ENCODE measurements around the gene PPP1R36. TPM values are rescaled to one million over a fixed set of nuclear protein-coding genes. Genes with fewer than 3 reads are reported as not detected.
"Not testable (repeated sequence)": the region's sequence is repeated elsewhere in the genome, so short reads cannot be mapped to it uniquely, and the experiment has no call there.

The PPP1R36 gene
- total and polyA plus RNA-seq, 2 experiments from 2014 or later, result 0.23 TPM; not detected in 1

GRCh38 chr14:64614805-64615391, 65.1 kb downstream of the PPP1R36 start:
- Histone ChIP-seq H3K27ac (no peak overlapping the region), H2AFZ (no peak overlapping the region), H3K9me3 (ENCODE audit: low read depth) (no peaks in the 10 kb centered on the region), H3K36me3 (replicated peaks; ENCODE audit: insufficient read depth, low read depth) (no peaks in the 10 kb centered on the region), H3K4me1 (ENCODE audit: insufficient read depth) (peaks cover 20% of the 10 kb centered on the region), H3K27me3 (no peaks in the 10 kb centered on the region), H3K79me2 (no peaks in the 10 kb centered on the region), H4K20me1 (ENCODE audit: insufficient read depth, poor library complexity, severe bottlenecking) (no peaks in the 10 kb centered on the region), H3K4me2 (no peak overlapping the region), H3K9me2 (replicated peaks; ENCODE audit: insufficient read depth) (no peaks in the 10 kb centered on the region), H3K4me3 (no peak overlapping the region)
- DNase-seq (ENCODE audit: low spot score), result no peak
- TF ChIP-seq EZH2phosphoT487 (IDR thresholded peaks at IDR 0.05; ENCODE audit: low read depth, severe bottlenecking, unreplicated experiment) (no peak), CTCF (IDR thresholded peaks at IDR 0.05; ENCODE audit: poor library complexity) (no peak), EZH2 (IDR thresholded peaks at IDR 0.05; ENCODE audit: borderline replicate concordance) (no peak)
- WGBS (ENCODE audit: low lambda C conversion rate, missing lambda C conversion rate), result 66% methylated on average over 7 of the region's 7 CpGs

GRCh38 chr14:64617872-64618408, 68.2 kb downstream of the PPP1R36 start:
- H2AFZ ChIP-seq; H3K27me3 ChIP-seq; H3K36me3 ChIP-seq (replicated peaks; ENCODE audit: insufficient read depth, low read depth); H3K79me2 ChIP-seq; H3K4me3 ChIP-seq; H3K4me2 ChIP-seq; H3K9me2 ChIP-seq (replicated peaks; ENCODE audit: insufficient read depth); H3K9me3 ChIP-seq (ENCODE audit: low read depth); H4K20me1 ChIP-seq (ENCODE audit: insufficient read depth, poor library complexity, severe bottlenecking); DNase-seq (ENCODE audit: low spot score); H3K27ac ChIP-seq; H3K4me1 ChIP-seq (ENCODE audit: insufficient read depth): not testable (repeated sequence)
- WGBS (ENCODE audit: low lambda C conversion rate, missing lambda C conversion rate), result 96% methylated on average over 8 of the region's 8 CpGs

GRCh38 chr14:64620910-64621309, 71.1 kb downstream of the PPP1R36 start:
- H3K79me2 ChIP-seq, result no peaks in the 10 kb centered on the region
- WGBS (ENCODE audit: low lambda C conversion rate, missing lambda C conversion rate), result 95% methylated on average over 1 of the region's 1 CpG
- peaks cover 10% of the 10 kb centered on the region for H3K4me1 ChIP-seq (ENCODE audit: insufficient read depth)
- H4K20me1 ChIP-seq (ENCODE audit: insufficient read depth, poor library complexity, severe bottlenecking), result no peaks in the 10 kb centered on the region
- TF ChIP-seq CTCF (IDR thresholded peaks at IDR 0.05; ENCODE audit: poor library complexity), result no peak
- no peak for TF ChIP-seq EZH2phosphoT487 (IDR thresholded peaks at IDR 0.05; ENCODE audit: low read depth, severe bottlenecking, unreplicated experiment)
- TF ChIP-seq EZH2 (IDR thresholded peaks at IDR 0.05; ENCODE audit: borderline replicate concordance), result no peak
- H2AFZ ChIP-seq, result no peak overlapping the region
- no peaks in the 10 kb centered on the region for H3K9me3 ChIP-seq (ENCODE audit: low read depth)
- DNase-seq (ENCODE audit: low spot score), result no peak
- no peak overlapping the region for H3K4me2 ChIP-seq
- no peaks in the 10 kb centered on the region for H3K36me3 ChIP-seq (replicated peaks; ENCODE audit: insufficient read depth, low read depth)
- H3K27me3 ChIP-seq, result no peaks in the 10 kb centered on the region
- H3K4me3 ChIP-seq, result no peak overlapping the region
- no peaks in the 10 kb centered on the region for H3K9me2 ChIP-seq (replicated peaks; ENCODE audit: insufficient read depth)
- H3K27ac ChIP-seq, result no peak overlapping the region

- Histone ChIP-seq H3K79me2 (no peaks in the 10 kb centered on the region), H3K36me3 (replicated peaks; ENCODE audit: insufficient read depth, low read depth) (no peaks in the 10 kb centered on the region), H3K4me1 (ENCODE audit: insufficient read depth) (peaks cover 15% of the 10 kb centered on the region), H3K27ac (no peak overlapping the region), H3K9me2 (replicated peaks; ENCODE audit: insufficient read depth) (no peaks in the 10 kb centered on the region), H4K20me1 (ENCODE audit: insufficient read depth, poor library complexity, severe bottlenecking) (no peaks in the 10 kb centered on the region), H3K4me2 (no peak overlapping the region), H3K9me3 (ENCODE audit: low read depth) (no peaks in the 10 kb centered on the region), H3K27me3 (no peaks in the 10 kb centered on the region), H3K4me3 (no peak overlapping the region), H2AFZ (no peak overlapping the region)
- no peak for TF ChIP-seq EZH2phosphoT487 (IDR thresholded peaks at IDR 0.05; ENCODE audit: low read depth, severe bottlenecking, unreplicated experiment)
- no peak for TF ChIP-seq EZH2 (IDR thresholded peaks at IDR 0.05; ENCODE audit: borderline replicate concordance)
- no peak for TF ChIP-seq CTCF (IDR thresholded peaks at IDR 0.05; ENCODE audit: poor library complexity)
- 93% methylated on average over 7 of the region's 7 CpGs for WGBS (ENCODE audit: low lambda C conversion rate, missing lambda C conversion rate)
- no peak for DNase-seq (ENCODE audit: low spot score)
These were observed 73.9 kb downstream of the PPP1R36 start for GRCh38 chr14:64623554-64624165.
